Lower leg skin (tissue), 3 donors: ENCODE measurements around the gene PDZD11.

Experiments used
- CTCF ChIP-seq, 3 donors: fragments of 450-650 bp; IDR thresholded peaks; one replicate each; pipeline ENCODE4 v1.5.1; 2016; ENCODE audit warnings: antibody characterized with exemption in 3 of 3, mild to moderate bottlenecking in 3 of 3, moderate library complexity in 2 of 3
- POLR2A ChIP-seq, 2 donors: fragments of 450-650 bp; IDR thresholded peaks; one replicate each; pipeline ENCODE4 v1.6.1; 2016 to 2017; ENCODE audit warnings: antibody characterized with exemption in 2 of 2, mild to moderate bottlenecking in 1 of 2, moderate library complexity in 1 of 2

DNA sequence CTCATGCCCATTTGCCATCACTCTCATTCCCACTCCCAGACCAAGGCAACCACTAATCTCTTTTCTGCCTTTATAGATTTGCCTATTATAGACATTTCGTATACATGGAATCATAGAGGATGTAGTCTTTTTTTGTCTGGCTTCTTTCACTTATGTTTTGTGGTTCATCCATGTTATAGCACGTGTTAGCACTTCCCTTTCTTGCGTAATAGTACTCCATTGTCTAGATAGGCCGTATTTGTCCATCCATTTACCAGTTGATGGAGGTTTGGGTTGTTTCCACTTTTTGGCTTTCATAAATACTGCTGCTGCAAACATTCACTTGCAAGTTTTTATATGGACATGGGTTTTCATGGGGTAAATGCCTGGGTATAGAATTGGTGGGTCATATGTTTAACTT lies 48.6 kb upstream of the PDZD11 start:
- TF ChIP-seq CTCF (IDR thresholded peaks at IDR 0.05) (no peak), POLR2A (IDR thresholded peaks at IDR 0.05) (no peak)
